HL-60/S4 (cell line): Measurements from ENCODE around the gene GREB1L.
"Not testable (repeated sequence)": the region's sequence is repeated elsewhere in the genome, so short reads cannot be mapped to it uniquely, and the experiment has no call there.

ENCODE experiments used
- in situ Hi-C: fragments of 300-500 bp; cut with MboI; formaldehyde crosslinking; loops from 2 replicates; pipeline ENCODE4 v1.14.3; 2022; ENCODE audit warnings: low sequenced_read_pairs

Gene GREB1L

DNA sequence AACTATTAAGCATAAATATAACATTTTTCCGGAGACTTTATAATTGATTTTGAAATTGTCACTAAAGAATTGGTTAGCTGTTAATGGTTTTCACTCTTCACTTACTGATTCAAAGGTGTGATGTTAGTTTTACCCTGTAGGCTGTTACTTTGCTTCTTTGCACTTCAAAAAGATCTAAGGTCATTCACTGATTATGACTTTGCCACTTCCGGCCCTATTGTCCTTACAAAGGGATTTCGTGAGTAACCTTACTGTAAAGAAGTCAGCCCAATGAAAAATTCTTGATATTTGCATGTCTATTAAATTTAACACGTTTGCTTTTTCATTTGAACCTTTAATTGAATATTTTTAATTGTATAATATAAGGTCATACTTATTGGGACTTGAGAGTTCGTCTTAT is 61.4 kb downstream of the GREB1L start:
- in situ Hi-C loops, result no loop called here

DNA sequence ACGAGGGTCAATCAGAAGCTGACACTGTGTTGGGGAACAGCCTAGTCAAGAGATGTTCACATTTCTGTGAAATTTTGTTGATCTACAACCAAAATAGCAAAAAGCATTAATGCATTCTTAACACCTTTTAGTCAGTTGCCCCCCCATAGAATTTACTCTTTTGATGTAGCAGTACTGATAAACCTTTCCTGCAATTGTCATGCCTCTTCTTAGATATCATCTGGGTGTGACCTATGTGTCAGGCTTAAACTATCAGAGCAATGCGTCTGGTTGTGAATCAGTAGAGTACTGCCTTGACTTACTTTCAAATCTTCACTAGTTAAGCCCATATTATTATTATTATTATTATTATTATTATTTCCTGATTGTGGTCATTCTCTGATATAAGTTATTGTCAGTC is 61.9 kb downstream of the GREB1L start:
- in situ Hi-C loops, result no loop called here

DNA sequence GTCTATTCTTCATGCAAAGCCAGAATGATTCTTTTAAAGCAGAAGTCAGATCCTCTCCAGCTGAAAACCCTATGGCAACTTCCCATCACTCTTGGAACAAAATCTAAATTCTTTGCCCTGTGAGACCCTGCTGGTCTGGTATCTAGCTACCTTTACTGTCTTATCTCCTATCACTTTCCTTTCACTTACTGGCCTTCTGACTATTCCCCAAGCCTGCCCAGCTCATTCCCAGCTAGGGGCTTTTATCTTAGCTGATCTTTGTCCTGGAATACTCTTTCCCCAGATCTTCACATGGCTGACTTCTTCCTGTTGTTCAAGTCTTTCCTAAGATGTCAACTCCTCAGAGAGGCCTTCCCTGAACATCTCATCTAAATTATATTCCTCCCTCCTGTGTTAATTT is 63.6 kb downstream of the GREB1L start:
- in situ Hi-C loops, result no loop called here

- in situ Hi-C loops, result no loop called here
Measured at GRCh38 chr18:21306368-21306767, 64.3 kb downstream of the GREB1L start.

DNA sequence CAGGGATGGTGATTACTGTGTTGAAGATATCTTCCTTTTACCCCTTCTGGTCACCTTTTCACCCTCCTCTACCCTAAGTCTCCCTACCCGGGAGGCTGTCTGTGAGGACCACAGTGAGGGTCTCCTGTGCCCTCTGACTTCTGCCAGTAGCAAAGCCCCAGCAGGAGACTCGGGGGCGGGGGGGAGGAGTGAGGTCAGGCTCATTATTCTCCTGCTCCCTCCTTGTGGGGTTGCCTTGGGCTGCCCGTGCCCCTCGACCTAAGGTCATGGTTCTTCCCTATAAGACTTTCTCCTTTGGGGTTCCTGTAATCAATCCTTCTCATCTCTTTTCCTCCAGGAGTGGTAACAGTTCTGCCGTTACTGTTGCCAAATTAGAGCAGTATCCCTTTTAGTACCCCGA is 65.5 kb downstream of the GREB1L start:
- in situ Hi-C loops, result no loop called here

DNA sequence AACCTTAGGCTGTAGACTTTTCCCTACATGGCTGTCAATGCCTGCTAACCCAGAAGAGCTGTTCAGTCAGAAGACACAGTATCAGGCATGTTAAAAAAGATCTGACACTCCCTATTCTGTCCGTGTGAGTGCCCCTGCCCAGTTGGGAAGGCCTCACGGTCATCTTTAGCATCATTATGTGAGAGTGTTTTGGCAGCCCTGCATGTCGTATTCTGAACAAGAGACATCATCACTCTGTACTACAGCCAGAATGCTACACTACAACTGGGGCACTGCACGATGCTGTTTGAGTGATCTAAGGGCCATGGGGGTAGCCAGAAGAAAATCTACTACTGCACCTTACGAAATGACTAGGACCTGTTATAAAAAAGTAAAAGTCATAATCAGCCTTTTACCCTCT is 67.2 kb downstream of the GREB1L start:
- in situ Hi-C loops, result no loop called here

DNA sequence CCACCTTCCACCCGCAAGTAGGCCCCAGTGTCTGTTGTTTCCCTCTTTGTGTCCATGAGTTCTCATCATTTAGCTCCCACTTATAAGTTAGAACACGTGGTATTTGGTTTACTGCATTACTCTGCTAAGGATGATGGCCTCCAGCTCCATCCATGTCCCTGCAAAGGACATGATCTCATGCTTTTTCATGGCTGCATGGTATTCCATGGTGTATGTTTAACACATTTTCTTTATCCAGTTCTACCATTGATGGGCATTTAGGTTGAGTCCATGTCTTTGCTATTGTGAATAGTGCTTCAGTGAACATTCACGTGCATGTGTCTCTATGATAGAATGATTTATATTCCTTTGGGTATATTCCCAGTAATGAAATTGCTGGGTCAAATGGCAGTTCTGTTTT is 69.9 kb downstream of the GREB1L start:
- in situ Hi-C loops, result not testable (repeated sequence)

DNA sequence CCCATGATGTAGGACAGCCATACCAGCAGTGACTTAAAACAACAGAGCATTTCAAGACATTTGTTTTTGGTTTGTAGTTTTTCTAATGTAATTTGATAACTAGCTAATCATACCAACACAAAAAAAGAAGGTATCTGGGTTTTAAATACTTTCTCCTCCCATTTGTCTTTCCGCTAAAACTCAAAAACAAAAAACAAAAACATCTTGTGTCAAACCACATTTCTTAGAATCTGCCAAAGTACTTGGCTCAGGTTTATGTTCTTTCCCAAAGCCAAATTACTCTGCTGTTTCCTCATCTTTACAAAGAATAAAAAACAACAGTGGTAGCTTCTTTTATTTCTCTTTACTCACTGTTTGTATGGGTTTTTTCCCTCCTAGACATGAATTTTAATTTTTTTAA is 71.5 kb downstream of the GREB1L start:
- in situ Hi-C loops, result no loop called here

DNA sequence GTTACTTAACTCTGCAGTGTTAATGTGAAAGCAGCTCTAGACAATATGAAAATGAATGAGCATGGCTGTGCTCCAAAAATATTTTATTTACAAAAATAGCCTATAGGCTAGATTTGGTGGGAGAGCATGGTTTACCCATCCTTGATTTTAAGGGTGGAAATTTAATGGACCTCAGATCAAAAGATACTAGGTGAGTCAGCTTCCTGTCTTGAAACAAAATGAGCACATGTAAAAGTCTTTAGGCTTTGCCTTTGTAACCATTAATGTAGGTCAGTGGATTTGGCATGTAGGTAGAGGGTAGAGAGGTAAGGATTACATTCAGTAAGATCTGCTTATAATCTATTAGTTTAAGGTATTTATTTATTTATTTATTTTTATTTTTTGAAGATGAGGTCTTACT is 72.7 kb downstream of the GREB1L start:
- in situ Hi-C loops, result no loop called here

GRCh38 chr18:21315126-21315525 is 73.1 kb downstream of the GREB1L start:
- in situ Hi-C loops, result not testable (repeated sequence)

- in situ Hi-C loops, result no loop called here
Measured at GRCh38 chr18:21315741-21316197, 73.7 kb downstream of the GREB1L start.

DNA sequence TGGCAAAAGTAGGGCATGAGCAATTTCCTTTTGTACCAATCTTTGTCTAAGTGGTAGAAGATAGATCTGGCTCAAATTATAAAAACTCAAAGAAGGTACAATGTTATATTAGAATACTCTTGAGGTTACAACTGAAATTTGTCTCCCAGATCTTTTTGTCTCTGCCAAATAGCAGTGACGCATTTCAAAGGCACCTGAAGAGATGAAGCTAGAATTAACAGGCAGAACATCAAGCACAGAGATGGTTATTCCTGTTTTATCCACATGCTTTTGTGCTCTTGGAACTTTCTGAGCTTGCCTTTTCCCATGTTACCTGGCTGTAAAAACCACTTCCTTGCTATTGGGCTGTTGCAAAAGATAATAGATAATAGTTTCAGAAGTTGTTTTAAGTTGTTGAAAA is 74.3 kb downstream of the GREB1L start:
- in situ Hi-C loops, result no loop called here

GRCh38 chr18:21321711-21322110 is 79.7 kb downstream of the GREB1L start:
- in situ Hi-C loops, result no loop called here

DNA sequence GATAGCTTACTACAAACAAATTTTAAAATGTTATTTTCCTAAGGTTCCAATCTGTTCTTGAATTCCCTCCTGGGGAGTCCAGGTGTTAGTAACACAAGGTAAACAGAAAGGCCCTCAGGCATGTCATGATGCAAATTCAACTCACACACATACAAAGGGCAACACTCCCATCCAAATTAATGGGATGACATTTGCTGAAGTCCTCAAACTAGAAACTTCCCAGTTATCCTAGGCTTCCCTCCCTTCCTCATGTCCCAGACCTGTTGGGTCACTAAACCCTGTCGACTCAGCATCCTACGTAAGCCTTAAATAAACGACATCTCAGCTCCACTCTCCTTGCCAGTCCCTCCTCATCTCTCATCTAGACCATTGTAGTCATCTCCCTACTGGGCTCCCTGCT is 85.1 kb downstream of the GREB1L start:
- in situ Hi-C loops, result no loop called here

GRCh38 chr18:21330122-21330701 is 88.2 kb downstream of the GREB1L start:
- in situ Hi-C loops, result no loop called here

DNA sequence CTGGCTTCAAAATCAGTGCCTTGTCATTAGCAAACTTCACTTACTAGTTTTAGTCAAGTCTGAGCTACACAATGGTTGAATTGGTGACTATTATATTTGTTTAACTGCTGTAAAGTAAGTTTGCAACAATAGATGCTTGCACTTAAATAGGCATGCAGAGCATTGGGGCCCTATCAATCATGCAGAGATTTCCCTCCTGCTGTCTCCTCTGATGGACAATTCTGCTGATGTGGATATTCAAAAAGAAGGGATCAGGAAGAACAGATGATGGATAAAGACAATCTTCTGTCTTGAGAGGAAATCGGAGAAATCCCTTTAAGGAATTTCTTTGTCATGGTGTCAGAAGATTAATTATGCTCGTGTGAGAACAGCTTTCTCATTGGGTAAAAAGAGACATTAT is 89.0 kb downstream of the GREB1L start:
- in situ Hi-C loops, result no loop called here

- in situ Hi-C loops, result no loop called here
Measured at GRCh38 chr18:21335927-21336488, 94.0 kb downstream of the GREB1L start.

- in situ Hi-C loops, result no loop called here
Measured at GRCh38 chr18:21336846-21337245, 94.8 kb downstream of the GREB1L start.

DNA sequence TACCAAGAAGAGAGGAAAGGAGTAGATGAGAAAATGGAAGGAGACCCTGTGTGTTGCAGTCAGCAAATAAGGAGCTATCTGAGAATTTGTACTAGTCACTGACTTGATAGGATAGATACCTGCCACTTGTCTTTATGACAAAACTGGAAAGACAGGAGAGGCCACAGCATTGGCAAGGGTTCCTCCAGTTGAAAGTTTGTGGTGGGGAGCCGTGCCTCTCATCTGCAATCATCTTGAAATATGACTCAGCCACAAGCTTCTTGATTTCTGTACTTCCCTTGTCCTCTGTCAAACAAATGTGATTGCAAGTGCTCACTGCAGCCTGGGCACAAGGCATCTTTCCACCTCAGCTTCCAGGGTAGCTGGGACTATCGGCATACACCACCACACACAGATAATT is 99.1 kb downstream of the GREB1L start:
- in situ Hi-C loops, result no loop called here

GRCh38 chr18:21342372-21342771 is 100.3 kb downstream of the GREB1L start:
- in situ Hi-C loops, result no loop called here

DNA sequence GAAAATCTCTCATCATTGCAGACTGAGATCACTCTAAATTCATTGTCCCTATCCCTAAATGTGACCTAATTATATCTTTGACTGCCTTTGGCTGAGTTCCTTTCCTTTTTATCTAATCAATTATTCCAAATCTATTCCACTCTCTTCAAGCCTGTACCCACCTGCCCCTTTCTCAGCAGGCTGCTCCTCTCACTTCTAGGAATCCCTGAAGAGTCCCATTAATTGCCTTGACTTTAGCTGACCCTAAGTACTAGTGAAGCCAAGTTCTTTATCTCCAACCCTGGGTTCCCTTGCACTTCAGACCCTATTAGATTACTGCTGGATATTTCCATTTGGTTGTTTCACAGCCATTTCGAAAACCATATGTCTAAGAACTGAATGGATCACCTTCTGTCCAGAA is 102.8 kb downstream of the GREB1L start:
- in situ Hi-C loops, result no loop called here

- in situ Hi-C loops, result no loop called here
Measured at GRCh38 chr18:21345840-21346239, 103.8 kb downstream of the GREB1L start.

GRCh38 chr18:21359746-21360145 is 117.7 kb downstream of the GREB1L start:
- in situ Hi-C loops, result no loop called here
